Measurements from ENCODE around the gene SLC45A2. TPM values are rescaled to one million over a fixed set of nuclear protein-coding genes. Genes with fewer than 3 reads are reported as not detected.

SLC45A2 gene
- polyA plus RNA-seq, 1 of the 3 experiments (the other 2 are of a cell fraction), result 0.02 TPM

- no peak overlapping the region for H2AFZ ChIP-seq (ENCODE audit: low read depth)
- H3F3A ChIP-seq (replicated peaks; ENCODE audit: insufficient read depth), result peaks cover 16% of the 10 kb centered on the region
- CTCF ChIA-PET, result no interaction called here
- DNase-seq, result no peak
- POLR2A ChIA-PET, result no interaction called here
- peaks cover 16 to 37% of the 10 kb centered on the region in 2 experiments for H3K36me3 ChIP-seq (replicated peaks in 1 of 2; ENCODE audit: control insufficient read depth in 1 of 2, insufficient read depth in 2 of 2, low read length in 1 of 2)
- H3K4me2 ChIP-seq, result no peak overlapping the region
- H3K27me3 ChIP-seq (ENCODE audit: insufficient read depth), result no peaks in the 10 kb centered on the region
- H3K4me1 ChIP-seq (ENCODE audit: control insufficient read depth in 1 of 2, insufficient read depth in 2 of 2, low read depth in 1 of 2, low read length in 1 of 2), result peaks cover 0 to 9% of the 10 kb centered on the region in 2 experiments; a peak in 3 of 4 replicates
- H4K20me1 ChIP-seq (ENCODE audit: insufficient read depth), result no peaks in the 10 kb centered on the region
- H3K27ac ChIP-seq (ENCODE audit: low read depth in 2 of 2, low read length in 1 of 2), result no peak overlapping the region
- H3K9me2 ChIP-seq, result no peaks in the 10 kb centered on the region
- H3K4me3 ChIP-seq (ENCODE audit: low read depth in 2 of 2, low read length in 1 of 2), result no peak overlapping the region
- H3K9ac ChIP-seq, result no peak overlapping the region
- WGBS (ENCODE audit: low lambda C conversion rate), result 97% methylated on average over 9 of the region's 10 CpGs
- TF ChIP-seq RXRA (IDR thresholded peaks at IDR 0.05; ENCODE audit: borderline replicate concordance, low read depth), result no peak
- TF ChIP-seq SMC3 (IDR thresholded peaks at IDR 0.05; ENCODE audit: low read depth, low read length), result no peak
- TF ChIP-seq NFIC (IDR thresholded peaks at IDR 0.05; ENCODE audit: borderline replicate concordance), result no peak
- no peak for TF ChIP-seq YY1 (IDR thresholded peaks at IDR 0.05; ENCODE audit: low read depth)
- no peak for TF ChIP-seq FOXJ3 (CRISPR knock-in tag; IDR thresholded peaks at IDR 0.05)
- no peak for TF ChIP-seq TCF12 (IDR thresholded peaks at IDR 0.05)
- TF ChIP-seq NRF1 (IDR thresholded peaks at IDR 0.05; ENCODE audit: low read depth, low read length), result no peak
- no peak for TF ChIP-seq CHD2 (IDR thresholded peaks at IDR 0.05; ENCODE audit: low read length, partially characterized antibody)
- TF ChIP-seq USF1 (IDR thresholded peaks at IDR 0.05; ENCODE audit: borderline replicate concordance, low read depth), result no peak
- TF ChIP-seq FOSL2 (IDR thresholded peaks at IDR 0.05; ENCODE audit: borderline replicate concordance, low read depth), result no peak
- no peak for TF ChIP-seq FOXM1 (IDR thresholded peaks at IDR 0.05; ENCODE audit: low read depth)
- no peak for TF ChIP-seq GATA2 (CRISPR knock-in tag; IDR thresholded peaks at IDR 0.05)
- TF ChIP-seq MEF2A (IDR thresholded peaks at IDR 0.05; ENCODE audit: borderline replicate concordance, low read depth), result no peak
- TF ChIP-seq TAF1 (IDR thresholded peaks at IDR 0.05; ENCODE audit: borderline replicate concordance, low read depth, low read length), result no peak
- TF ChIP-seq USF2 (IDR thresholded peaks at IDR 0.05; ENCODE audit: borderline replicate concordance, low read depth, low read length), result no peak
- no peak for TF ChIP-seq CTCF (IDR thresholded peaks at IDR 0.05)
- no peak for TF ChIP-seq RFX5 (IDR thresholded peaks at IDR 0.05; ENCODE audit: low read length)
- no peak for TF ChIP-seq EZH2phosphoT487 (IDR thresholded peaks at IDR 0.05; ENCODE audit: borderline replicate concordance, low read depth)
- TF ChIP-seq GABPA (IDR thresholded peaks at IDR 0.05; ENCODE audit: low read depth), result no peak
- peaks cover 14% of the 10 kb centered on the region for H3K79me2 ChIP-seq (ENCODE audit: insufficient read depth)
- H3K9me3 ChIP-seq, result no peaks in the 10 kb centered on the region
Measured at GRCh38 chr5:34002629-34003328, 18.3 kb upstream of the SLC45A2 start.
